ENCODE results near the gene NTSR1. TPM values are rescaled to one million over a fixed set of nuclear protein-coding genes. Genes with fewer than 3 reads are reported as not detected.

The NTSR1 gene
- total and polyA plus RNA-seq, 2 of the 13 experiments (the other 11 are each of a cell fraction or from before 2014, with no cell fraction given) = 0.09 to 0.12 TPM

- TF ChIP-seq MLXIP (CRISPR knock-in tag; IDR thresholded peaks at IDR 0.05; ENCODE audit: borderline replicate concordance) (no peak), STAG1 (CRISPR knock-in tag; IDR thresholded peaks at IDR 0.05) (no peak), MXD4 (CRISPR knock-in tag; IDR thresholded peaks at IDR 0.05) (peak; percentile 58; the same call in 1 of the 2 replicates), ZFP36L2 (CRISPR knock-in tag; IDR thresholded peaks at IDR 0.05) (no peak), ZNF281 (CRISPR knock-in tag; IDR thresholded peaks at IDR 0.05; ENCODE audit: borderline replicate concordance) (no peak), ZFP37 (CRISPR knock-in tag; IDR thresholded peaks at IDR 0.05; ENCODE audit: borderline replicate concordance) (no peak), CCAR2 (optimal IDR thresholded peaks at IDR 0.05; ENCODE audit: low read depth, low read length) (no peak), NONO (IDR thresholded peaks at IDR 0.05) (no peak), NONO (CRISPR knock-in tag; conservative IDR thresholded peaks at IDR 0.05) (peak; percentile 87), CBFB (CRISPR knock-in tag; IDR thresholded peaks at IDR 0.05) (peak; percentile 55; the same call in 1 of the 2 replicates), MTA1 (CRISPR knock-in tag; IDR thresholded peaks at IDR 0.05; ENCODE audit: borderline replicate concordance) (peak; percentile 81; the same call in 1 of the 2 replicates), ZFAT (CRISPR knock-in tag; conservative IDR thresholded peaks at IDR 0.05) (no peak; the same call in 1 of the 2 replicates), ZNF12 (CRISPR knock-in tag; IDR thresholded peaks at IDR 0.05) (peak; percentile 50), ZNF205 (CRISPR knock-in tag; IDR thresholded peaks at IDR 0.05) (peak; percentile 73), TBL1XR1 (IDR thresholded peaks at IDR 0.05; ENCODE audit: borderline replicate concordance, low read length, partially characterized antibody) (no peak), TFAP4 (IDR thresholded peaks at IDR 0.05; ENCODE audit: borderline replicate concordance, low read depth) (no peak; the same call in 1 of the 2 replicates), KDM1A (CRISPR knock-in tag; IDR thresholded peaks at IDR 0.05) (peak; percentile 79; the same call in 1 of the 2 replicates), ATF2 (CRISPR knock-in tag; IDR thresholded peaks at IDR 0.05) (no peak; the same call in none of the 2 replicates), ZNF382 (CRISPR knock-in tag; IDR thresholded peaks at IDR 0.05; ENCODE audit: borderline replicate concordance) (no peak), ZNF510 (CRISPR knock-in tag; IDR thresholded peaks at IDR 0.05; ENCODE audit: low read depth) (peak; percentile 91; the same call in 1 of the 2 replicates), KLF12 (CRISPR knock-in tag; IDR thresholded peaks at IDR 0.05; ENCODE audit: borderline replicate concordance) (0 out of 2 replicates have a peak, but pooled peaks have one; percentile 64), ZNF543 (CRISPR knock-in tag; IDR thresholded peaks at IDR 0.05) (peak; percentile 79; the same call in 1 of the 2 replicates), ATF1 (CRISPR knock-in tag; IDR thresholded peaks at IDR 0.05) (no peak)
Measured at GRCh38 chr20:62795023-62795761, 86.6 kb downstream of the NTSR1 start (continued).
